ENCODE measurements around the gene LRIG1. TPM values are rescaled to one million over a fixed set of nuclear protein-coding genes. Genes with fewer than 3 reads are reported as not detected.

Gene LRIG1
- total RNA-seq, 1 donor from 2014 or later: 178 TPM

DNA sequence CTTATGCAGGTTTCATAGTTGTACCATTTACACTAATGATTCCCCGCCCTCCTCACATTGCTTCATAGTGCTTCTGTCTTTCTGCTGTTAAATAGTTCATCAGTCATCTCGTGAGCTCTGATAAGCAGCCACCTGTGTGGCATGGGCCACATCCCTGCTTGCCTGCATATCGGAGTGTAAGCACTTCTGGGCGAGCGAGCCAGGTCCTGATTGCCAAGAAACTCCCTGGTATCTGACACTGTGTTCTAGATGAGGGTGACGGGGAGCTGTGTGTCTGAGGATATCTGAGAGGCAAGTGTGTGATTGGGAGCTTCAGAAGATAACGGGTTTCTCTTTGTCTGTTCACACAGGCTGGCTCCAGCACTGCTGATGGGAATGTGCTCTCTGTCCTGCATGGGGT lies 130.6 kb downstream of the LRIG1 start:
- DNase-seq (ENCODE audit: low read depth, low spot score): no peak

DNA sequence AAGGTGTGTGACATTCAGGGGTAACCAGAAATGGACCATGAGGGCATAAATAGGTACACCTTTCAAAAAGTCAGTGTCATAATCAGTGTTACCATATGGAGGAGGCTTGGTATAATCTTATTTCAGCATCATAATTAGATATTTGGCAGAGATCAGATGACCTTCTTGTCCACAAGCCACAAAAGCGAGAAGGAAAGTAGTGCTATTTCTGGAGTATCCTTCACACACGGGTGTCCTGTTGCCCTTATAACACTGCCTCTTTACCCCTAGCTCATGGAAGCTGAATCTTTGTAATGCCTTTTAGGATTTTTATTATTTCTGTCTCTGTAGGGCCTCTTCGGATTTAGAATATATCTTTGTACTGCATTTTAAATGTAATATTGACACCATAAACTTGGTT lies 132.8 kb downstream of the LRIG1 start:
- TF ChIP-seq, protein P1, sequence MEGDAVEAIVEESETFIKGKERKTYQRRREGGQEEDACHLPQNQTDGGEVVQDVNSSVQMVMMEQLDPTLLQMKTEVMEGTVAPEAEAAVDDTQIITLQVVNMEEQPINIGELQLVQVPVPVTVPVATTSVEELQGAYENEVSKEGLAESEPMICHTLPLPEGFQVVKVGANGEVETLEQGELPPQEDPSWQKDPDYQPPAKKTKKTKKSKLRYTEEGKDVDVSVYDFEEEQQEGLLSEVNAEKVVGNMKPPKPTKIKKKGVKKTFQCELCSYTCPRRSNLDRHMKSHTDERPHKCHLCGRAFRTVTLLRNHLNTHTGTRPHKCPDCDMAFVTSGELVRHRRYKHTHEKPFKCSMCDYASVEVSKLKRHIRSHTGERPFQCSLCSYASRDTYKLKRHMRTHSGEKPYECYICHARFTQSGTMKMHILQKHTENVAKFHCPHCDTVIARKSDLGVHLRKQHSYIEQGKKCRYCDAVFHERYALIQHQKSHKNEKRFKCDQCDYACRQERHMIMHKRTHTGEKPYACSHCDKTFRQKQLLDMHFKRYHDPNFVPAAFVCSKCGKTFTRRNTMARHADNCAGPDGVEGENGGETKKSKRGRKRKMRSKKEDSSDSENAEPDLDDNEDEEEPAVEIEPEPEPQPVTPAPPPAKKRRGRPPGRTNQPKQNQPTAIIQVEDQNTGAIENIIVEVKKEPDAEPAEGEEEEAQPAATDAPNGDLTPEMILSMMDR (conservative IDR thresholded peaks at IDR 0.05): no peak
- no peak for DNase-seq (ENCODE audit: low read depth, low spot score)
- Mint-ChIP-seq H3K9me3 (no peaks in the 10 kb centered on the region), H3K4me3 (no peak overlapping the region), H3K27ac (ENCODE audit: unreplicated experiment) (no peak overlapping the region), H3K4me1 (peaks cover 19% of the 10 kb centered on the region), H3K36me3 (ENCODE audit: low read depth) (peaks cover 14% of the 10 kb centered on the region), H3K27me3 (ENCODE audit: low read depth) (no peaks in the 10 kb centered on the region)

More for the DNA sequence above, 130.6 kb downstream of the LRIG1 start:
- Mint-ChIP-seq H3K27me3 (ENCODE audit: low read depth) (no peaks in the 10 kb centered on the region), H3K36me3 (ENCODE audit: low read depth) (peaks cover 19% of the 10 kb centered on the region), H3K4me3 (no peak overlapping the region), H3K27ac (ENCODE audit: unreplicated experiment) (no peak overlapping the region), H3K4me1 (peaks cover 13% of the 10 kb centered on the region), H3K9me3 (no peaks in the 10 kb centered on the region)
- TF ChIP-seq, protein P1 (conservative IDR thresholded peaks at IDR 0.05): no peak

DNA sequence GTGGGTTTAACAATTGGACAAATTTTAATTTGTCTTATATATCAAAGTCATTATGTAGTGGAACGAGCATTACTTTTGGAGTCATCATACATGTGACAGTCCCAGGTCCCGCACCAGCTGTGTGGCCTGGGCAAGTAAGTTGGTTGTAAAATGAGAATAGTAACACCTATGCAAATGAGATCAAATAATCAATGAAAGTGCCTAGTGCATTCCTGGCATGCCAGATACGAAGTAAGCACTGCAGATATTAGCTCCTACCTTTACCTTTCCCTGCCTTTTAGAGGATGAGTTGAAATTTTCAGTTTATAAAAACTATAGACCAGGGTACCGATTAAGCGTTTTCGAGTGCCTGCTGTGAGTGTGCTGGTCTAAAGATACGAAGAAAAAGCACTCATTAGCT lies 134.1 kb downstream of the LRIG1 start:
- Mint-ChIP-seq H3K9me3 (no peaks in the 10 kb centered on the region), H3K27ac (ENCODE audit: unreplicated experiment) (no peak overlapping the region), H3K36me3 (ENCODE audit: low read depth) (peaks cover 14% of the 10 kb centered on the region), H3K4me3 (no peak overlapping the region), H3K4me1 (peaks cover 28% of the 10 kb centered on the region), H3K27me3 (ENCODE audit: low read depth) (no peaks in the 10 kb centered on the region)
- no peak for DNase-seq (ENCODE audit: low read depth, low spot score)
- TF ChIP-seq, protein P1 (conservative IDR thresholded peaks at IDR 0.05): no peak

DNA sequence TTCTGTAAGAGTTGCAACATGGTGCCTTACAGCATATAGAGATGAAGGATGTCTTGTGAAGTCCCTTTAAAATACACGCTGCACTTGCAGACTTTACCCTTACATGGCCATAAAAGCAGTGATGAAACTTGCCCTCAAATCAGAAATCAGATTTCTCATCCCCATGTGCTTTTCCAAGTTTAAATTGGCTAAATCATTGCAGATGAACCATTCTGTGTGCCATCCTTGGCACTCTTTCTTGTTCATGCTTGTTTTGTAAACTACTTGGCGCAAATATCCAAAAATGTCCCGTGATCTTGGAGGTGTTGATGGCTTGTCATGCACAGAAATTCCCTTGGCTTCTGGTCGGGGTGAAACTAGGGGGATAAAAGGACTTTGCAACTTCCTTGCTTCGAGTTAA lies 135.7 kb downstream of the LRIG1 start:
- peaks cover 3% of the 10 kb centered on the region for H3K9me3 Mint-ChIP-seq
- peaks cover 9% of the 10 kb centered on the region for H3K36me3 Mint-ChIP-seq (ENCODE audit: low read depth)
- no peak overlapping the region for H3K4me3 Mint-ChIP-seq
- TF ChIP-seq, protein P1 (conservative IDR thresholded peaks at IDR 0.05): no peak
- no peaks in the 10 kb centered on the region for H3K27me3 Mint-ChIP-seq (ENCODE audit: low read depth)
- H3K4me1 Mint-ChIP-seq: peaks cover 24% of the 10 kb centered on the region
- DNase-seq (ENCODE audit: low read depth, low spot score): no peak
- H3K27ac Mint-ChIP-seq (ENCODE audit: unreplicated experiment): no peak overlapping the region

DNA sequence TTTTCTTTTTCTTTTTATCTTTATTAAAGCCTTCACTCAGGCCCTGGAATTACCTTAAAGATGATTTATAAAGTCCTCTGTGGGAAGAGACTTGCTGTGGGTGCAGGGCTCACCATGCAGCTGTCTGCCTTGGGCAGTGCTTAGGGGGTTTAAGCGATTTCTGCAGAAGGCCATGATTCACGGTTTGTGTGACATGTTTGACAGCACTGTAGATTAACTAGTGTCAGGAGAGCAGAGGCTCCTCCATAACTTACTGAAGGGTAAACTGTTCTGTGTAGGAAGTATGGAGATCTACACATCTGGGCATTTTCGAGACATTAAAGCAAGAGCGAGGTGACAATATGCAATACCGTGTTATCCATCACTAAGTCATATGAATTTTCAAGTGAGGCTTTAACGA lies 137.7 kb downstream of the LRIG1 start:
- Mint-ChIP-seq H3K36me3 (ENCODE audit: low read depth) (peaks cover 4% of the 10 kb centered on the region), H3K4me1 (peaks cover 24% of the 10 kb centered on the region), H3K9me3 (peaks cover 3% of the 10 kb centered on the region), H3K4me3 (no peak overlapping the region), H3K27ac (ENCODE audit: unreplicated experiment) (no peak overlapping the region), H3K27me3 (ENCODE audit: low read depth) (no peaks in the 10 kb centered on the region)
- DNase-seq (ENCODE audit: low read depth, low spot score): no peak
- TF ChIP-seq, protein P1 (conservative IDR thresholded peaks at IDR 0.05): no peak

DNA sequence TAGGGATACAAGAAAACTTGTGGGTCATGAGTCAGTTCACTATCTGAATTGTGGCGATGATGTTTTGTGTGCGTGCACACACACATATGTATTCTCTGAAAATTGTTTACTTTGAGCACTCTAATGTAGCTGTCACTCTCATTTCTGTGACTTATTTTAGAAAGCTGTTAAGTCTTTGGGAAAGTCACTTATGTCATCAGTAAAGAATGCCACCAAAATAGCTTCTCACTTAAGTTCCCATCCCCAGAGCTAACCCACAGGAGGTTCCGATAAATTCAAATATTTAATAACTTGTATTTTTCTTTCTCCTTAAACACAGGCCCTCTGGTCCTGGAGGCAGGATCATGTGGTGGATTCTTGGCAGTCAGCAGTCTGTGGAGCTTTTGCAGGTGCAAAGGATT lies 138.3 kb downstream of the LRIG1 start:
- Mint-ChIP-seq H3K27me3 (ENCODE audit: low read depth) (no peaks in the 10 kb centered on the region), H3K36me3 (ENCODE audit: low read depth) (peaks cover 4% of the 10 kb centered on the region), H3K9me3 (peaks cover 3% of the 10 kb centered on the region), H3K4me1 (peaks cover 24% of the 10 kb centered on the region), H3K4me3 (no peak overlapping the region), H3K27ac (ENCODE audit: unreplicated experiment) (no peak overlapping the region)
- TF ChIP-seq, protein P1 (conservative IDR thresholded peaks at IDR 0.05): no peak
- DNase-seq (ENCODE audit: low read depth, low spot score): no peak
